Measurements from ENCODE around the gene RHOJ. TPM values are rescaled to one million over a fixed set of nuclear protein-coding genes. Genes with fewer than 3 reads are reported as not detected.

The RHOJ gene
- total and polyA plus RNA-seq, 8 donors, result 21.5 to 66.7 (median 60.2) TPM

DNA sequence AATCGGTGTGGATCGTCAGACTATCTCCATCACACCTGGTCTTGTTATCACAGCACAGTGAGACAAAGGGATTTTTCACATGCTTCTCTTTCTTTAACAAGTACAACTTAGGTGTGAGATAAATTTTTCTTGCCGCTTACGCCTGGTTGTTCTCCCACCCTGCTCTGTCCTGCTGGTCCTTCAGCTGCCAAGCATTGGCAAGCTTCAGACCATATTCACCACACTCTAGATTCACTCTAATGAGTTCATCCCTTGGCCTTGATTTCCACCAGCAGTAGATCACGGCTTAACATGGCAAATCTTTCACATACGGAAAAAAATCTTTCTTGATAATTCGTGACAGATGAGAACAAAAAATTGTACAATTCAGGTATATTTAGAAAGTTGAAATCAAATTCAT lies 33.5 kb downstream of the RHOJ start:
- TF ChIP-seq, protein P1, sequence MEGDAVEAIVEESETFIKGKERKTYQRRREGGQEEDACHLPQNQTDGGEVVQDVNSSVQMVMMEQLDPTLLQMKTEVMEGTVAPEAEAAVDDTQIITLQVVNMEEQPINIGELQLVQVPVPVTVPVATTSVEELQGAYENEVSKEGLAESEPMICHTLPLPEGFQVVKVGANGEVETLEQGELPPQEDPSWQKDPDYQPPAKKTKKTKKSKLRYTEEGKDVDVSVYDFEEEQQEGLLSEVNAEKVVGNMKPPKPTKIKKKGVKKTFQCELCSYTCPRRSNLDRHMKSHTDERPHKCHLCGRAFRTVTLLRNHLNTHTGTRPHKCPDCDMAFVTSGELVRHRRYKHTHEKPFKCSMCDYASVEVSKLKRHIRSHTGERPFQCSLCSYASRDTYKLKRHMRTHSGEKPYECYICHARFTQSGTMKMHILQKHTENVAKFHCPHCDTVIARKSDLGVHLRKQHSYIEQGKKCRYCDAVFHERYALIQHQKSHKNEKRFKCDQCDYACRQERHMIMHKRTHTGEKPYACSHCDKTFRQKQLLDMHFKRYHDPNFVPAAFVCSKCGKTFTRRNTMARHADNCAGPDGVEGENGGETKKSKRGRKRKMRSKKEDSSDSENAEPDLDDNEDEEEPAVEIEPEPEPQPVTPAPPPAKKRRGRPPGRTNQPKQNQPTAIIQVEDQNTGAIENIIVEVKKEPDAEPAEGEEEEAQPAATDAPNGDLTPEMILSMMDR (IDR thresholded peaks at IDR 0.05), result no peak
- ATAC-seq, result no peak
- Histone ChIP-seq H3K4me1 (no peaks in the 10 kb centered on the region), H3K36me3 (no peaks in the 10 kb centered on the region), H3K4me3 (no peak overlapping the region), H3K9me3 (no peaks in the 10 kb centered on the region), H3K27me3 (no peaks in the 10 kb centered on the region), H3K27ac (no peak overlapping the region)
- no peak for DNase-seq
- intact Hi-C loops (cut with DNase I), result no loop called here

DNA sequence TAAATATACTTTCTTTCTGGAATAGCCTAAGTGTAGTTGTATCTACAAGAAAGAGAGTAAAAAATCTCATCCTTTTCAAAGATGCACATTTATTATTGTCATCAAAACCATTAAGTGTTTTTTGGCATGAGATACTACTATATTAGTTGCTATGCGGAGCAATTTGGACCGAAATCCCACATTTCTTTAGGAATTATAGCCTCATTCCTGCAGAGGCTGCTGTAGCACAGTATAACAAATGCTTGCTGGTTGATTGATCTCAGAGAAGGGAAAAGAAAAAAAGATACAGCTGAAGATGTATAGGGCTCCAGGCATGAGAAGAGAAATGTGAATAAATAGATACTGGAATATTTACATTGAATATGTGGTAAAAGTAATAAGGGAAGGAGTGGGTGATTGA lies 36.0 kb downstream of the RHOJ start:
- H3K27me3 ChIP-seq, result no peaks in the 10 kb centered on the region
- TF ChIP-seq, protein P1 (IDR thresholded peaks at IDR 0.05), result no peak
- no peak overlapping the region for H3K27ac ChIP-seq
- no peaks in the 10 kb centered on the region for H3K36me3 ChIP-seq
- intact Hi-C loops (cut with DNase I), result no loop called here
- ATAC-seq, result no peak
- no peak overlapping the region for H3K4me3 ChIP-seq
- no peaks in the 10 kb centered on the region for H3K9me3 ChIP-seq
- no peak for DNase-seq
- no peaks in the 10 kb centered on the region for H3K4me1 ChIP-seq

DNA sequence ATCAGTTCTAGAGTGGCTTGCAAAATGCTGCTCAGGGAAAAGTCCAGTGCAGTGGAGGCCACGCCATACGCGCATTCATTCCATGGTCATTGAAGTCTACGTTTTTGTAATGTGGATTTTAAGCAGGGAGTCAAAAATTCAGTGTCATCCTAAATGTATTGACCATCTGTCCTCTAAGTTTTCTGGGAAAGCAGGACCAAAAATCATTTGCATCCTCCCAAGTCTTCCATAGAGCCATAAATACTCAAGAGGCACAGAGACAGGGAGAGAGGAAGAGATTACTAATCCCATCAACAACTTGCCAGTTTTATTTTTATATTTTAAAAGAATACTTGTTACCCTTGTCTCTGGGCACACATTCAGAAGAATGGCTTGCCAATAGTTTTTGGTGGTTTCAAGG lies 36.9 kb downstream of the RHOJ start:
- Histone ChIP-seq H3K4me3 (no peak overlapping the region), H3K27me3 (no peaks in the 10 kb centered on the region), H3K4me1 (no peaks in the 10 kb centered on the region), H3K9me3 (no peaks in the 10 kb centered on the region), H3K36me3 (no peaks in the 10 kb centered on the region), H3K27ac (no peak overlapping the region)
- intact Hi-C loops (cut with DNase I), result no loop called here
- no peak for ATAC-seq
- DNase-seq, result no peak
- TF ChIP-seq, protein P1 (IDR thresholded peaks at IDR 0.05), result no peak

DNA sequence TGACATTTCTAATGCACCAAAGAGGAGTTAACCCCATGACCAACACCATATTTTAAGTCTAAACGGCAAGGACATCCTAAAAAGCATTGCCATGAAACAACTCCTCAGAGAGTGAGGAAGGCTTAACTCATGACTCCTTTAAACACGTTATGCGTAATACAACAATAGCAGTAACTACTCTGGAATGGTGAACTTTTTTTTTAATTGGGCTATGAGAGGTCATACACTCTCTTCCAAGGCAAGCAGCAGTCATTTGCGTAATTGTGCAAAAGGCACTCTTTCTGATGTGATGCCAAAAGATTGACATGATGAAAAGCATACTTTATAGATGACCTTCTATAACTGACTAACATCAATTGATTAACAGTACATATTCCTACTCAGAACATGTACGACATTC lies 39.4 kb downstream of the RHOJ start:
- ATAC-seq (no peak), DNase-seq (no peak)
- Histone ChIP-seq H3K27ac (no peak overlapping the region), H3K9me3 (no peaks in the 10 kb centered on the region), H3K27me3 (no peaks in the 10 kb centered on the region), H3K4me1 (no peaks in the 10 kb centered on the region), H3K36me3 (no peaks in the 10 kb centered on the region), H3K4me3 (no peak overlapping the region)
- intact Hi-C loops (cut with DNase I), result no loop called here
- TF ChIP-seq, protein P1 (IDR thresholded peaks at IDR 0.05), result no peak

DNA sequence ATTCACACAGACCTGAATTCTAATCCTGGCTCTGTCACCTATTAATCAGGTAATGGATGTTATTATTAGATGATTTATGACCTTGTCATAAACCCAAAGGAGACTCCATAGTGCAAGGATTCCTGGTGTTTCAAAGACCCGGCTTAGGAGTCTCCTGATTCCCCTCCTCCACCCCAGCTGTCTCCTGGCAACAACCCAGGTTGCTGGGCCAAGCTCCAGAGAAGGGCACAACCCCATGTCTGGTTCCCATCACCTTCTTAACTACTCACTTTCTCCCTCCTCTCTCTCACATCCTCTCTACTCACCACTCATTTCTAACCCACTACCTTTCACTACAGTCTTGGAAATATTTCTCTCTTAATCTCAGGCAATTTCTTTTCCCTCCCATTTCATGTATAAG lies 41.6 kb downstream of the RHOJ start:
- no peak for DNase-seq
- Histone ChIP-seq H3K27me3 (no peaks in the 10 kb centered on the region), H3K9me3 (no peaks in the 10 kb centered on the region), H3K4me1 (peaks cover 0 to 3% of the 10 kb centered on the region in 2 donors), H3K4me3 (no peak overlapping the region), H3K27ac (no peak overlapping the region), H3K36me3 (no peaks in the 10 kb centered on the region)
- TF ChIP-seq, protein P1 (IDR thresholded peaks at IDR 0.05), result no peak
- ATAC-seq, result no peak
- intact Hi-C loops (cut with DNase I), result no loop called here

Data from left lung (tissue), 10 donors.